A549 treated with RU486 at 1 μM for 4 hours (cell line): ENCODE results near the gene PSMD14. TPM values are rescaled to one million over a fixed set of nuclear protein-coding genes. Genes with fewer than 3 reads are reported as not detected.

ENCODE experiments used
- total RNA-seq: library from RNA; stranded (reverse); fragments of 200-300 nt; extraction: Qiagen RNA extraction; gene quantifications from 5 replicates; pipeline ENCODE4 v1.2.3, GENCODE V29; 2022; ENCODE audit warnings: low read depth

PSMD14 gene
- total RNA-seq, result 84.3 to 147 TPM (median 109 TPM) in 5 replicates

DNA sequence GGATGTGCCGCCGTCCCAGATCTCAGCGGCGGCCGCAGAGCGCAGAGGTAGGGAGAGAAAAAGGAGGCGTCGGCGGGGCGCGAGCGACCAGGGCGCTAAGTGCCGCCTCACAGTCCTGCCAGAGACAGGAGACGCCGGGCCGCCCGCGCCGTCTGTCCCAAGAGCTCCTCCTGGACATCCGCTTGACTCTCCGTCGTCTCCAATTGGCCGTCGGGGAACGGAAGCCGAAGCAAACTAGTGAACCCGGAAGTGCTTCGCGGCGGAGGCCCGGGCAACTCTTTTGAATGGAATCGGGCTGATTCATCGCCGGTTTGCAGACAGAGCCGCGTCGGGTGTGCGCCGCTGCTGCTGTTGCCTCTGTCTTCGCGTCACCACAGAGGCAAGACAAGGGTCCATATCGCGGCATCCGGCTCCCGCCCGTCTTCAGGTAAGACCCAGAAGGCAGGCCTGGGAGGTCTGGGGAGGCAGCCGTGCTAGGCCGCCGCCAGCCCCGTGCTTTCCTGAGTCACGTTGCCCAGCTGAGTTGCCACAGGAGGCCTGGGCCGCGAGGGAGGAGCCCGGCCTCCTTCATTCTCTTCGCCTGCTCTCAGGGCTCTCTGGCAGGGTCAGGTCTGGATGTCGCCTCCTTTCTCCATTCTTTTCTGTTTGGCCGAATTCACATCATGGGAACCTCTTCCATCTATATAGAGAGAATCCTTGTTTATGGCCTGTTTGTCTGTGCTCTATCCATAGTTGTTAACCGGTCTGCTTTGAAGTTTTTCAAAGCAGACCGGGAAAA lies at the start of gene PSMD14:
Gene PSMD14 (plus strand): TSS at position 248 of the 778 bp plus-strand sequence. CDS start 10,401 bp downstream, outside the sequence.

DNA sequence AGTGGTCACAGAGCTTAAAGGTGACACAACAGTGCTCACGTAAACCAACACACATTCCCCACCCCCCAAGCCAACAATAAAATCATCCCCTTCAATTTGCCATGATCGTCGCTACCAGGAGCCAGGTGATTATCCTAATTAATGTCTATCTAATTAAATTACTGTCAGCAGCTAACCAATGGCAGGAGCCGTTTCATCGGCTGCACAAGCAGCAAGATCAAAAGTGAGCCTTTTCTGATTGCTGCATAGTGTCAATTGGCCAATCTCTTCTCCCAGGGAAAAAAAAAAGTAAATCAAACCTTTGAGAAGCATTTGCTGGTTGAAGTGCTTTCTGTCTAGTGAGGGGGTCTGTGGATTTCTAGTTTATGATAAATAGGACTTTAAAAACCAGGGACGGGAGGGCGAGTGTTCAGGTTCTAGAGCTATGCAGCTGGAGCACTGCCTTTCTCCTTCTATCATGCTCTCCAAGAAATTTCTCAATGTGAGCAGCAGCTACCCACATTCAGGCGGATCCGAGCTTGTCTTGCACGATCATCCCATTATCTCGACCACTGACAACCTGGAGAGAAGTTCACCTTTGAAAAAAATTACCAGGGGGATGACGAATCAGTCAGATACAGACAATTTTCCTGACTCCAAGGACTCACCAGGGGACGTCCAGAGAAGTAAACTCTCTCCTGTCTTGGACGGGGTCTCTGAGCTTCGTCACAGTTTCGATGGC lies 107.9 kb downstream of the PSMD14 start, which contains the start of gene TBR1:
Gene TBR1 (plus strand): TSS at position 311 of the 721 bp plus-strand sequence. CDS start 114 bp downstream, at position 425.

Other genes with a start within 250 kb of the PSMD14 start
- 23.6 to 51.8 TPM (median 37.2 TPM) in 5 replicates for gene TANK, start 148.0 kb upstream of the PSMD14 start, total RNA-seq
- 0.09 to 0.14 TPM in 2 of 5 replicates, not detected in the others for gene TBR1, start 107.9 kb downstream of the PSMD14 start, total RNA-seq